ENCODE measurements around the gene NR6A1. TPM values are rescaled to one million over a fixed set of nuclear protein-coding genes. Genes with fewer than 3 reads are reported as not detected.

The NR6A1 gene
- total RNA-seq, 1 experiment from 2014 or later: 0.91 TPM

GRCh38 chr9:124708633-124709291 is 62.3 kb downstream of the NR6A1 start:
- ChIA-PET CTCF (interaction anchor here (0.9 to 7.4 kb wide), 5 partner anchors 12 to 157 kb away, joined by 5 to 228 read pairs (median 7); no protein-coding TSS in a partner anchor), POLR2A (interaction anchor here (0.9 to 1.3 kb wide), 2 partner anchors 10 to 44 kb away, joined by 3 to 5 read pairs; no protein-coding TSS in a partner anchor)
- H3K9me3 Mint-ChIP-seq (ENCODE audit: unreplicated experiment): no peaks in the 10 kb centered on the region
- no peaks in the 10 kb centered on the region for H3K27me3 Mint-ChIP-seq (ENCODE audit: insufficient read depth, unreplicated experiment)
- no TSS peak for BruUV-seq (replicated peaks)
- H3K4me1 Mint-ChIP-seq (ENCODE audit: insufficient read depth, unreplicated experiment): peaks cover 6% of the 10 kb centered on the region
- H3K36me3 Mint-ChIP-seq (ENCODE audit: insufficient read depth, unreplicated experiment): no peaks in the 10 kb centered on the region
- H3K4me3 Mint-ChIP-seq (ENCODE audit: unreplicated experiment): no peak overlapping the region
- TF ChIP-seq, protein P1, sequence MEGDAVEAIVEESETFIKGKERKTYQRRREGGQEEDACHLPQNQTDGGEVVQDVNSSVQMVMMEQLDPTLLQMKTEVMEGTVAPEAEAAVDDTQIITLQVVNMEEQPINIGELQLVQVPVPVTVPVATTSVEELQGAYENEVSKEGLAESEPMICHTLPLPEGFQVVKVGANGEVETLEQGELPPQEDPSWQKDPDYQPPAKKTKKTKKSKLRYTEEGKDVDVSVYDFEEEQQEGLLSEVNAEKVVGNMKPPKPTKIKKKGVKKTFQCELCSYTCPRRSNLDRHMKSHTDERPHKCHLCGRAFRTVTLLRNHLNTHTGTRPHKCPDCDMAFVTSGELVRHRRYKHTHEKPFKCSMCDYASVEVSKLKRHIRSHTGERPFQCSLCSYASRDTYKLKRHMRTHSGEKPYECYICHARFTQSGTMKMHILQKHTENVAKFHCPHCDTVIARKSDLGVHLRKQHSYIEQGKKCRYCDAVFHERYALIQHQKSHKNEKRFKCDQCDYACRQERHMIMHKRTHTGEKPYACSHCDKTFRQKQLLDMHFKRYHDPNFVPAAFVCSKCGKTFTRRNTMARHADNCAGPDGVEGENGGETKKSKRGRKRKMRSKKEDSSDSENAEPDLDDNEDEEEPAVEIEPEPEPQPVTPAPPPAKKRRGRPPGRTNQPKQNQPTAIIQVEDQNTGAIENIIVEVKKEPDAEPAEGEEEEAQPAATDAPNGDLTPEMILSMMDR (IDR thresholded peaks at IDR 0.05; ENCODE audit: unreplicated experiment): no peak
- H3K27ac Mint-ChIP-seq (ENCODE audit: low read depth, unreplicated experiment): no peak overlapping the region
- intact Hi-C loops (cut with micrococcal nuclease): no loop called here
- DNase-seq (ENCODE audit: unreplicated experiment): no peak

GRCh38 chr9:124708074-124708473 is 63.0 kb downstream of the NR6A1 start:
- no peaks in the 10 kb centered on the region for H3K9me3 Mint-ChIP-seq (ENCODE audit: unreplicated experiment)
- no peaks in the 10 kb centered on the region for H3K27me3 Mint-ChIP-seq (ENCODE audit: insufficient read depth, unreplicated experiment)
- H3K4me3 Mint-ChIP-seq (ENCODE audit: unreplicated experiment): no peak overlapping the region
- DNase-seq (ENCODE audit: unreplicated experiment): no peak
- TF ChIP-seq, protein P1 (IDR thresholded peaks at IDR 0.05; ENCODE audit: unreplicated experiment): no peak
- BruUV-seq (replicated peaks): no TSS peak
- no peak overlapping the region for H3K27ac Mint-ChIP-seq (ENCODE audit: low read depth, unreplicated experiment)
- H3K36me3 Mint-ChIP-seq (ENCODE audit: insufficient read depth, unreplicated experiment): no peaks in the 10 kb centered on the region
- peaks cover 6% of the 10 kb centered on the region for H3K4me1 Mint-ChIP-seq (ENCODE audit: insufficient read depth, unreplicated experiment)
- ChIA-PET CTCF (interaction anchor here (0.6 to 7.4 kb wide), 5 partner anchors 11 to 156 kb away, joined by 3 to 228 read pairs (median 7); no protein-coding TSS in a partner anchor), POLR2A (interaction anchor here (0.6 to 1.3 kb wide), 3 partner anchors 10 to 114 kb away, joined by 3 to 5 read pairs (median 3); no protein-coding TSS in a partner anchor)
- intact Hi-C loops (cut with micrococcal nuclease): no loop called here

- Mint-ChIP-seq H3K36me3 (ENCODE audit: insufficient read depth, unreplicated experiment) (no peaks in the 10 kb centered on the region), H3K27me3 (ENCODE audit: insufficient read depth, unreplicated experiment) (no peaks in the 10 kb centered on the region), H3K4me3 (ENCODE audit: unreplicated experiment) (no peak overlapping the region), H3K27ac (ENCODE audit: low read depth, unreplicated experiment) (no peak overlapping the region), H3K4me1 (ENCODE audit: insufficient read depth, unreplicated experiment) (peaks cover 6% of the 10 kb centered on the region), H3K9me3 (ENCODE audit: unreplicated experiment) (no peaks in the 10 kb centered on the region)
- BruUV-seq (replicated peaks): no TSS peak
- POLR2A ChIA-PET: interaction anchor here (0.6 to 0.9 kb wide), 3 partner anchors 43 to 114 kb away, joined by 3 read pairs; no protein-coding TSS in a partner anchor
- TF ChIP-seq, protein P1 (IDR thresholded peaks at IDR 0.05; ENCODE audit: unreplicated experiment): no peak
- no peak for DNase-seq (ENCODE audit: unreplicated experiment)
- CTCF ChIA-PET: interaction anchor here (0.6 to 7.4 kb wide), 5 partner anchors 11 to 155 kb away, joined by 3 to 228 read pairs (median 7); no protein-coding TSS in a partner anchor
- intact Hi-C loops (cut with micrococcal nuclease): no loop called here
These were observed 63.4 kb downstream of the NR6A1 start for GRCh38 chr9:124707666-124708065.

- Mint-ChIP-seq H3K4me1 (ENCODE audit: insufficient read depth, unreplicated experiment) (no peaks in the 10 kb centered on the region), H3K27ac (ENCODE audit: low read depth, unreplicated experiment) (no peak overlapping the region), H3K27me3 (ENCODE audit: insufficient read depth, unreplicated experiment) (no peaks in the 10 kb centered on the region), H3K36me3 (ENCODE audit: insufficient read depth, unreplicated experiment) (no peaks in the 10 kb centered on the region), H3K4me3 (ENCODE audit: unreplicated experiment) (no peak overlapping the region), H3K9me3 (ENCODE audit: unreplicated experiment) (no peaks in the 10 kb centered on the region)
- intact Hi-C loops (cut with micrococcal nuclease): no loop called here
- POLR2A ChIA-PET: no interaction called here
- no TSS peak for BruUV-seq (replicated peaks)
- DNase-seq (ENCODE audit: unreplicated experiment): no peak
- CTCF ChIA-PET: interaction anchor here (3.2 kb wide), 1 partner anchor 89 kb away, joined by 19 read pairs; no protein-coding TSS in a partner anchor
- TF ChIP-seq, protein P1 (IDR thresholded peaks at IDR 0.05; ENCODE audit: unreplicated experiment): no peak
These were observed 64.4 kb downstream of the NR6A1 start for GRCh38 chr9:124706685-124707084.
